LoVo (cell line): ENCODE measurements around the gene BHLHE23.
A peak's percentile ranks its signal among the peaks of the same experiment; 100 is the strongest.

Experiments
- DNase-seq: peaks from one replicate; pipeline ENCODE4 v3.0.0-alpha.2; 2016; ENCODE audit warnings: low spot score

Gene BHLHE23

GRCh38 chr20:62971950-62972844 is 34.6 kb downstream of the BHLHE23 start:
- peak; percentile 84 for DNase-seq

GRCh38 chr20:62971211-62971949 is 35.4 kb downstream of the BHLHE23 start:
- no peak for DNase-seq

DNA sequence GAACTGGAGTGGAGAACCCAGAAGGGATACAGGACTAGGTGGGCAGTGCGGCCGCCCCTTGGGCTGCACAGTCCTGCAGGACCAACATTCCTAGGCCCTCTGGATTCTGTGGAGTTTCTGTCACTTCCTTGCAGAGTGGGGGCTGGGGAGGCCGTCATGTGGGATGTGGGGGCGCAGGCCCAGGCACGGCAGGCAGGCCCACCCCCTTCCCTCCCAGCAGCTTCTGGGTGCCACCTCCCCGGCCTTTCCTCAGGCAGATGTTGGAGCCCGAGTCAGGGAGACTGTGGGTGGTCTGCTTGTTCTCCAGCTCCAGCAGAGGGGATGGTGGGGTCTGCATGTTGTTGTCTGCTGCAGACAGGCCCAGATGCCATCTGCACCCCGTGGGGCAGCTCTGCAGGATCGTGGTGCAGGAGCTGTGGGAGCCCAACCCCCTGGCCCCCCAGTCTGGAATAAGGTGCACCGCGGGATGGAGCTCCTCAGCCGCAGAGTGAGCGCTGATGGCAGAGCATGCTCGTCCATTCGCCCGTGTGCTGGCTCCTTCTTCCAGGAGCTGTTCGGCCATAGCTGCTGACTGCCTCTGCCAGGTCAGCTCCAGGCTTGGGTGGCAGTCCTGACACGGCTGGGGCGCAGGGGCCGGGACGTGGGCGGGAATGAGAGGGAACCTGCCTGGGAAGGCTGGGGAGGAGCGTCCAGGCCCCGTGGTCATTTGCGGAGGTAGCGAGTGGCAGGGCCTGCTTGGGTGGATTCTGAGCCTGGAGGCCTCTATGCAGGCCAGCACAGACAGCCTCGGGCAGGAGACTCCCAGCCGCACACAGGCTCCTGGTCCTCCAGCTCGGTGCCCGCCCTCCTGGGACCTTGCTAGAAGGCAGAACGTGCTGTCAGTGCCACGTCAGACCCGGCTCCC is 36.2 kb downstream of the BHLHE23 start:
- no peak for DNase-seq

- no peak for DNase-seq
Observed at GRCh38 chr20:62969939-62970306, 36.8 kb downstream of the BHLHE23 start.

- DNase-seq: no peak
Observed at GRCh38 chr20:62969179-62969760, 37.5 kb downstream of the BHLHE23 start.

DNA sequence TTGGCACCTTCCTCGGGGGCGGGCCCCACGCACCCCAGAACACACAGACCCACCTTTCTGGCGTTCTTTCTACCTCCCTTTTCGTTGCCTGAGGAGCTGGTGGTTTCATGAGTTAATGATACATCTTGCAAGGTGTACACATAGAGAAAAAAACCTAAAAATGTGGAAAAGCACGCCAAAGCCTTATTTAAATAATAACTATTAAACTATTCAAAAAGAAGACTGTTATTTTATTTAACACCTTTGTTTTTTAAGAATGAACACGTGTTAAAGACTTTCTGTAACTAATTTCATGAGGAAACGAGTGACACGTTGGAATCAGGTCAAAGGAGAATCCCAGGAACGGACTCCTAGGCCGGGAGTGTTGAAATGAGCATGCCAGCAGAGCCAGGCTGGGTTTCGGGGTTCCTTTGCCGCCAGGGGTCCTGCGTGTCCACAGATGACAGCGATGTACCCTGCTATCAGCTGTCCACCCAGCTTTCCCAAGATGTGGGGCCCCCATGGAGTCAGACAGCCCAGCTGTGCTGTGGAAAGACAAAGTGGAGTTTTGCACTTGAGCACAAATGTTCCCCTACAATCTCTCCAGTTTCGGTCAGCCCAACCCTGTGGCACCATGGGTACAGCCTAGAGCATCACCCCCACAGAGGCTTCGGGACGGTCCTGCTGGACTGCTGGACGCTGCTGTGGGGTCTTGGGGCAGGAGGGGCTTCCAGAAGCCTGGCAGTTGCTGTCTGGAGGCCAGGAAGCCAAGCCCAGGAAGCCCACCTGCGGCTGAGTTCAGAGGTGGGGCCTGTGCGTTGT is 38.2 kb downstream of the BHLHE23 start:
- no peak for DNase-seq

- no peak for DNase-seq
Observed at GRCh38 chr20:62967628-62968351, 39.0 kb downstream of the BHLHE23 start.

- no peak for DNase-seq
Observed at GRCh38 chr20:62967149-62967501, 39.6 kb downstream of the BHLHE23 start.

DNA sequence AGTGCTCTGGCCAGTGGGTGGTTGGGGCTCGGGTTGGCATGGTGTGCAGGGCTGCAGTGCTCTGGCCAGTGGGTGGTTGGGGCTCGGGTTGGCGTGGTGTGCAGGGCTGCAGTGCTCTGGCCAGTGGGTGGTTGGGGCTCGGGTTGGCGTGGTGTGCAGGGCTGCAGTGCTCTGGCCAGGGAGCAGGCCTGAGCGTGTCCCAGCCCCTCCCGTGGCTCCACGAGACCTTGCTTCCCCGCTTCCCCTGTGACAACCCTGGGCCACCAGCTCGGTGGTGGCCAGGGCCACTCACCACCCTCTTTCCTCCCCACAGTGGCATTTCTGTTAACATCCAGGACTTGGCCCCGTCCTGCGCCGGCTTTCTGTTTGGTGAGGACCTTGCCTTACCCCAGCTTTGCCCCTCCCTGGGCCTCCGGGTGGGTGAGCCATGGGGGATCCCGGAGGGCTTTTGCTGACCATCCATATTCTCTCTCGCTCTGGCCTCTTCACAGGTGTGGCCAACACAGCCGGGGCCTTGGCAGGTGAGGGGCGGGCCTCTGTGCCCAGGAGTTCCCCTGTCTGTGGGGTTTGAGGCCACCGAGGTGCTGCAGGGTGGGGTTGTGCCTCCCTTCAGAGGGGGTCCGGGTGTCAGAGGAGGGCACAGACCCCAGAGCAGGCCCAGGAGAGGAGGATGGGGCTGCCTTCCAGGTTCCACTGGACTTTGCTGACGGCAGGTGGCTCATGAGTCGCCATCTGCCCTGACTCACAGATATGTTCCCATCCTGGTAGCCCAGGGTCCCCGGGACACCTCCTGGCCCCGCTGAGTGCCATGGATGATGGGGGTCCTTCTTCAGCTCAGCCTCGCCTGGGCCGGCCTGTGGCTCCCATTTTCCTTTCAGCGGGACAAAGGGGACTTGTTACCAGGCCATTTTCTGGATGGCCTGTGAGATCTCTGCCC is 40.3 kb downstream of the BHLHE23 start:
- DNase-seq: no peak

DNA sequence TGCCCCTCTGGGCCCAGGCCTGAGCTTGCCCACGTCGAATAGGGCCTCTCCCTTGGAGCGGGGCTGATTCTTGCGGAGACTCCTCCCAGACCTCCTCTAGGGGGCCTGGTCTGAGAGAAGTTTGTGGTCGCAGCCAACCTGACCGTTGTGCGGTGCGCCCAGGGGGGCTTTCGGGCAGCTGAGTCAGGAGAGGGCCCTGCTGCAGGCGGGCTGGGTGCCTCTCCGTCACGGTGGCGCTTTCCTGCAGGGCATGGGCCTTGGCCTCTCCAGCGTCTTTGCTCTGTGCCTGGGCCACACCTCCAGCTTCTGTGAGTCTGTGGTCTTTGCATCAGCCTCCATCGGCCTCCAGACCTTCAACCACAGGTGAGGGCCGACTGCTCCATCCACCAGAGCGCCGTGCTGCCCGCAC is 41.4 kb downstream of the BHLHE23 start:
- no peak for DNase-seq

DNA sequence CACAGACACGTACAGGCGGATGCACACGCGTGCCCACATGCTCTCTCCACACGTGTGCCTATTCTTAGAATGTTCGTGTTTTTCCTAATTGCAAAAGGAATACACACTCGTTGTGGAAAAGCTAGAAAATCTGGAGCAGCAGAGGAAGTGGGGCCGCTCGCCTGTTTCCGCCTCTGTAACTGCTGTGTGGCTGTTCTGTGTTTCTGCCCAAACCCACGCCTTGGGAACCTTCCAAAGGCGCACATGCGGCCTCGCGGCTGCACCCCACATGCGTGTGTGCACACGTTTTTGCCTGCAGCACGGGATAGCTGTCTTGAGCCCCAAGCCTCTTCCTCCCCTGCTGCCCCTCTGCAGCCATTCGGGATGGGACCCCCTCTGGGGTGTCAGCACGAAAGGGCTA is 42.1 kb downstream of the BHLHE23 start:
- DNase-seq: no peak

DNA sequence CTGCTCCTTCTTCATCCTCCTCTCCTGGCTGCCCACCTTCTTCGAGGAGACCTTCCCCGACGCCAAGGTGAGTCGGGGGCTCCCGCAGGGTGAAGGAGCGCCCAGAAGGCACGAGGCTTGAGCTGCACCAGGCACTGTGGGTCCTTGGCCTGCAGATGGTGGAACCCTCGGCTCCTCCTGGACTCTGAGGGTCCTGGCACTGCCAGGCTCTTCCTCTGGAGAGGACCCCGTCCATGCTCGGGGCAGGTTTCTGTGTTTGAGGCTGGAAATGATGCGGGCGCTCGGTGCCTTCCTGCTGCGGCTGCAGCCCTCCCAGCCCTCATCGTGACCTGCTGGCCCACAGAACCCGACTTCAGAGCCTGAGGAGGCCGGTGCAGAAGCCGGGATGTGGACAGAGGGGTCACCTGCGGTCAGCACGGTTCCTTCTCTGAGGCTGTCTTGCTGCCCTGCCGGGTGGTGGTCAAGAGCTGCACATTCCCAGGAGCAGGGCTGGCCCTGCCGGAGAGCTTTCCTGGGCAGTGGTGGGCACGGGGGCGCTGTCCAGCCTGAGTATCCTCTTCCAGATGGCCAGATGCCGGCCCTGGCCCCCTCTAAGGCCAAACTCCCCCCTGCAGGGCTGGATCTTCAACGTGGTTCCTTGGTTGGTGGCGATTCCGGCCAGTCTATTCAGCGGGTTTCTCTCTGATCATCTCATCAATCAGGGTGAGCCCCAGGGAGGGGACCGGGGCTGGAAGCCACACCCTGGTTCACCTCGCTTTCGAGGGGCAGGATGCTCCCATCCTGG is 43.0 kb downstream of the BHLHE23 start:
- no peak for DNase-seq

- no peak for DNase-seq
Observed at GRCh38 chr20:62962891-62963613, 43.7 kb downstream of the BHLHE23 start.

DNA sequence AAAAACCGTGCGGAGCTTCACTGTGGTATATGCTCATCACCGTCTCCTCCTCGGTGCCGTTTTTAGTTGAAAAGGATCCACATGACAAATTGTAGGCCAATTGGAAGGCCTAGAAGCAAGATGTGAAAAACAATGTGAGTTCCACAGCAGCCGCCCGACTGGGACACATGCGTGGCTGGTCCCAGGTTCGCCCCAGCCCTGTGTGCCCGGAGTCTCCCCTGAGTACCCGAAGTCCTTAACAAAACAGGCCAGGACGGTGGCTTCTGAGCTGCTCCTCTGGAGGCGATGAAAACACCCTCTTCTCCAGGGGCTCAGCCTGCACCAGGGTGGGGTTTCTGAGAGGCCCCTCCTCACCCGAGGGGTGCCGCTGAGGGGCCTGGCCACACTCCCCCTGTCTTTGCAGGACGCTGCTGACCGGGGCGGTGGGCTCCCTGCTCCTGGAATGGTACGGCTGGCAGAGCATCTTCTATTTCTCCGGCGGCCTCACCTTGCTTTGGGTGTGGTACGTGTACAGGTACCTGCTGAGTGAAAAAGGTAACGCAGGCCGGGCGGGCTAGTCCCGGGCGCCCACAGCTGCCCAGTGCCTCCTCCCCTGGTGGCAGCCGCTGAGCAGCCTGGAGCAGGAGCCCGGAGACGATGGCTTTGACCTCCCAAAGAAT is 44.4 kb downstream of the BHLHE23 start:
- DNase-seq: no peak

GRCh38 chr20:62961799-62962198 is 45.0 kb downstream of the BHLHE23 start:
- no peak for DNase-seq

- DNase-seq: no peak
Observed at GRCh38 chr20:62961310-62961783, 45.4 kb downstream of the BHLHE23 start.
